Fibroblast of the aortic adventitia (primary cell): ENCODE measurements around the gene LUM. TPM values are rescaled to one million over a fixed set of nuclear protein-coding genes. Genes with fewer than 3 reads are reported as not detected.

Experiments
- DNase-seq: peaks from one replicate; pipeline ENCODE4 v3.0.0-alpha.2; 2010; ENCODE audit warnings: low read depth
- H3K4me3 ChIP-seq: 2 replicates; pipeline ENCODE4 v1.5.1; 2011; ENCODE audit warnings: low read depth, mild to moderate bottlenecking, control low read depth, low read length, moderate library complexity
- CTCF ChIP-seq: IDR thresholded peaks from 2 replicates; pipeline ENCODE4 v1.5.1; 2011; ENCODE audit warnings: mild to moderate bottlenecking, low read length, control low read depth, inconsistent platforms; ENCODE audit not compliant: insufficient read depth
- total RNA-seq: library from RNA; depleted of rRNA; stranded (reverse); fragments of >200 nt; gene quantifications from 2 replicates; pipeline ENCODE4 v1.2.3, GENCODE V29; 2012; ENCODE audit warnings: low replicate concordance

The LUM gene
- total RNA-seq, 1 donor, result 582 TPM

GRCh38 chr12:91104812-91105466 is 6.4 kb downstream of the LUM start:
- DNase-seq, result no peak
- TF ChIP-seq CTCF, result no peak
- H3K4me3 ChIP-seq, result no peak overlapping the region

GRCh38 chr12:91103624-91104023 is 7.7 kb downstream of the LUM start:
- no peak overlapping the region for H3K4me3 ChIP-seq
- DNase-seq, result no peak
- TF ChIP-seq CTCF, result no peak

GRCh38 chr12:91103101-91103500 is 8.2 kb downstream of the LUM start:
- no peak for DNase-seq
- no peak overlapping the region for H3K4me3 ChIP-seq
- no peak for TF ChIP-seq CTCF

GRCh38 chr12:91100906-91101305 is 10.4 kb downstream of the LUM start:
- no peak overlapping the region for H3K4me3 ChIP-seq
- no peak for DNase-seq
- TF ChIP-seq CTCF, result no peak

- no peak for DNase-seq
- H3K4me3 ChIP-seq, result no peak overlapping the region
- no peak for TF ChIP-seq CTCF
Observed at GRCh38 chr12:91099836-91100235, 11.5 kb downstream of the LUM start.

GRCh38 chr12:91099341-91099740 is 12.0 kb downstream of the LUM start:
- TF ChIP-seq CTCF, result no peak
- no peak for DNase-seq
- no peak overlapping the region for H3K4me3 ChIP-seq

GRCh38 chr12:91098941-91099340 is 12.4 kb downstream of the LUM start:
- no peak overlapping the region for H3K4me3 ChIP-seq
- DNase-seq, result peak; percentile 93
- no peak for TF ChIP-seq CTCF
